ENCODE results near the gene CRIP2. TPM values are rescaled to one million over a fixed set of nuclear protein-coding genes. Genes with fewer than 3 reads are reported as not detected.

CRIP2 gene
- total RNA-seq, 3 donors from 2014 or later (not counting 1 experiment from before 2014, with no cell fraction given): 1.7 to 4.6 (median 2.0) TPM

- Histone ChIP-seq H3K36me3 (ENCODE audit: control insufficient read depth, insufficient read depth, low read length) (peaks cover 2% of the 10 kb centered on the region), H3K27ac (ENCODE audit: low read length) (peak overlapping the region; percentile 98), H3K9me3 (ENCODE audit: control insufficient read depth, insufficient read depth, low read length) (no peaks in the 10 kb centered on the region), H3K4me3 (ENCODE audit: low read length) (no peak overlapping the region), H3K4me1 (ENCODE audit: control insufficient read depth, insufficient read depth, low read length) (peaks cover 87% of the 10 kb centered on the region), H3K27me3 (ENCODE audit: control insufficient read depth, insufficient read depth, low read length) (peaks cover 2% of the 10 kb centered on the region)
- ATAC-seq (no peak), DNase-seq (peak in 1 of 2 donors; percentile 28)
- intact Hi-C loops (cut with micrococcal nuclease): no loop called here
- H3K27ac Mint-ChIP-seq: peak overlapping the region; percentile 95 to 100
- H3K9me3 Mint-ChIP-seq: no peaks in the 10 kb centered on the region
- peaks cover 18 to 76% of the 10 kb centered on the region in 2 donors for H3K4me1 Mint-ChIP-seq
- no peaks in the 10 kb centered on the region for H3K36me3 Mint-ChIP-seq
- H3K27me3 Mint-ChIP-seq (ENCODE audit: low read depth in 2 of 2): peaks cover 0 to 3% of the 10 kb centered on the region in 2 donors
- TF ChIP-seq CTCF (IDR thresholded peaks at IDR 0.05): no peak
- H3K4me3 Mint-ChIP-seq: no peak overlapping the region
- WGBS (ENCODE audit: insufficient coverage): 91% methylated on average over 18 of the region's 18 CpGs
Measured at GRCh38 chr14:105483300-105484068, 8.9 kb downstream of the CRIP2 start.

GRCh38 chr14:105484069-105484996, 9.7 kb downstream of the CRIP2 start:
- intact Hi-C loops (cut with micrococcal nuclease): no loop called here
- H3K9me3 Mint-ChIP-seq: no peaks in the 10 kb centered on the region
- 77% methylated on average over 20 of the region's 20 CpGs for WGBS (ENCODE audit: insufficient coverage)

GRCh38 chr14:105484997-105485393, 10.4 kb downstream of the CRIP2 start:
- Mint-ChIP-seq H3K9me3 (no peaks in the 10 kb centered on the region), H3K4me3 (peak overlapping the region; percentile 77), H3K4me1 (peaks cover 25 to 85% of the 10 kb centered on the region in 2 donors), H3K27ac (peak overlapping the region; percentile 94 to 100), H3K27me3 (ENCODE audit: low read depth in 2 of 2) (no peaks in the 10 kb centered on the region), H3K36me3 (no peaks in the 10 kb centered on the region)
- no peak overlapping the region for H3K4me3 ChIP-seq (ENCODE audit: low read length)
- no peaks in the 10 kb centered on the region for H3K27me3 ChIP-seq (ENCODE audit: control insufficient read depth, insufficient read depth, low read length)
- ATAC-seq (no peak), DNase-seq (no peak)
- peaks cover 6% of the 10 kb centered on the region for H3K36me3 ChIP-seq (ENCODE audit: control insufficient read depth, insufficient read depth, low read length)
- intact Hi-C loops (cut with micrococcal nuclease): no loop called here
- peak overlapping the region; percentile 98 for H3K27ac ChIP-seq (ENCODE audit: low read length)
- H3K9me3 ChIP-seq (ENCODE audit: control insufficient read depth, insufficient read depth, low read length): no peaks in the 10 kb centered on the region
- WGBS (ENCODE audit: insufficient coverage): 90% methylated on average over 16 of the region's 16 CpGs
- peaks cover 94% of the 10 kb centered on the region for H3K4me1 ChIP-seq (ENCODE audit: control insufficient read depth, insufficient read depth, low read length)
- TF ChIP-seq CTCF (IDR thresholded peaks at IDR 0.05): no peak

More at GRCh38 chr14:105484069-105484996, 9.7 kb downstream of the CRIP2 start:
- H3K4me1 ChIP-seq (ENCODE audit: control insufficient read depth, insufficient read depth, low read length): peaks cover 94% of the 10 kb centered on the region
- Mint-ChIP-seq H3K27me3 (ENCODE audit: low read depth in 2 of 2) (peaks cover 0 to 3% of the 10 kb centered on the region in 2 donors), H3K4me1 (peaks cover 20 to 84% of the 10 kb centered on the region in 2 donors), H3K4me3 (peak overlapping the region; percentile 19), H3K36me3 (no peaks in the 10 kb centered on the region), H3K27ac (peak overlapping the region; percentile 94 to 100)
- no peaks in the 10 kb centered on the region for H3K9me3 ChIP-seq (ENCODE audit: control insufficient read depth, insufficient read depth, low read length)
- H3K4me3 ChIP-seq (ENCODE audit: low read length): no peak overlapping the region
- DNase-seq: peak in 1 of 2 donors; percentile 82
- no peak for ATAC-seq
- no peak for TF ChIP-seq CTCF (IDR thresholded peaks at IDR 0.05)
- peaks cover 6% of the 10 kb centered on the region for H3K36me3 ChIP-seq (ENCODE audit: control insufficient read depth, insufficient read depth, low read length)
- peaks cover under 1% of the 10 kb centered on the region for H3K27me3 ChIP-seq (ENCODE audit: control insufficient read depth, insufficient read depth, low read length)
- H3K27ac ChIP-seq (ENCODE audit: low read length): peak overlapping the region; percentile 98

Measured in natural killer cell (primary cell).